ENCODE results near the gene LRRC14B.

DNA sequence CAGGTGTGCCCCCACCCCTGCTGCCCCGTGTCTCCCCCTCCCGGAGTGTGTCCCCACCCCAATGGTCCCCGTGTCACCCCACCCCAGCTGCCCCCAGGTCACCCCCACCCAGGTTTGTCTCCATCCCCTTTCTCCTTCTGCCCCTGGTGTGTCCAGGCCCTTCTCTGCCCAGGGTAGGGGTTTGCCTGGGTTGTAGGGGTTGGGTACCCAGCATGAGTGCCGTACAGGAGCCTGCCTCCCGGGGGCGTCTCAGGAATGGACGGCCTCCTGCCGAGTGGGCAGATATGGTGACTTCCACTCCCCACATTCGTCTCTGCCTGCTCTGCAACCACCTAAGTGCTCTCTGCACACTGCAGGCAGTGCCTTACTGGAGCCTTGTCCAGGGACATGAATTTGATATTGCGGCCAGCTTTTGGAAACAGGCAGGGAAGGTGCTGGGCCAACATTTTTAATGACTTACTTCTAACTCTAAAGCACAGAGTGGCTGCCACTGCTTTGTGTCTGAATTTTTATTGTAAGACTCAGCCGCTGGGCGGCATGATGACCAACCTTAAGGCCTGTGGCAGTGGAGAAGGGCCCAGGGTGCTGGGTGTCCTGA lies 6.7 kb downstream of the LRRC14B start:
- TF ChIP-seq, protein P1, sequence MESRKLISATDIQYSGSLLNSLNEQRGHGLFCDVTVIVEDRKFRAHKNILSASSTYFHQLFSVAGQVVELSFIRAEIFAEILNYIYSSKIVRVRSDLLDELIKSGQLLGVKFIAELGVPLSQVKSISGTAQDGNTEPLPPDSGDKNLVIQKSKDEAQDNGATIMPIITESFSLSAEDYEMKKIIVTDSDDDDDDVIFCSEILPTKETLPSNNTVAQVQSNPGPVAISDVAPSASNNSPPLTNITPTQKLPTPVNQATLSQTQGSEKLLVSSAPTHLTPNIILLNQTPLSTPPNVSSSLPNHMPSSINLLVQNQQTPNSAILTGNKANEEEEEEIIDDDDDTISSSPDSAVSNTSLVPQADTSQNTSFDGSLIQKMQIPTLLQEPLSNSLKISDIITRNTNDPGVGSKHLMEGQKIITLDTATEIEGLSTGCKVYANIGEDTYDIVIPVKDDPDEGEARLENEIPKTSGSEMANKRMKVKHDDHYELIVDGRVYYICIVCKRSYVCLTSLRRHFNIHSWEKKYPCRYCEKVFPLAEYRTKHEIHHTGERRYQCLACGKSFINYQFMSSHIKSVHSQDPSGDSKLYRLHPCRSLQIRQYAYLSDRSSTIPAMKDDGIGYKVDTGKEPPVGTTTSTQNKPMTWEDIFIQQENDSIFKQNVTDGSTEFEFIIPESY (IDR thresholded peaks at IDR 0.05; ENCODE audit: borderline replicate concordance, low read depth), result no peak
- TF ChIP-seq, protein P2, sequence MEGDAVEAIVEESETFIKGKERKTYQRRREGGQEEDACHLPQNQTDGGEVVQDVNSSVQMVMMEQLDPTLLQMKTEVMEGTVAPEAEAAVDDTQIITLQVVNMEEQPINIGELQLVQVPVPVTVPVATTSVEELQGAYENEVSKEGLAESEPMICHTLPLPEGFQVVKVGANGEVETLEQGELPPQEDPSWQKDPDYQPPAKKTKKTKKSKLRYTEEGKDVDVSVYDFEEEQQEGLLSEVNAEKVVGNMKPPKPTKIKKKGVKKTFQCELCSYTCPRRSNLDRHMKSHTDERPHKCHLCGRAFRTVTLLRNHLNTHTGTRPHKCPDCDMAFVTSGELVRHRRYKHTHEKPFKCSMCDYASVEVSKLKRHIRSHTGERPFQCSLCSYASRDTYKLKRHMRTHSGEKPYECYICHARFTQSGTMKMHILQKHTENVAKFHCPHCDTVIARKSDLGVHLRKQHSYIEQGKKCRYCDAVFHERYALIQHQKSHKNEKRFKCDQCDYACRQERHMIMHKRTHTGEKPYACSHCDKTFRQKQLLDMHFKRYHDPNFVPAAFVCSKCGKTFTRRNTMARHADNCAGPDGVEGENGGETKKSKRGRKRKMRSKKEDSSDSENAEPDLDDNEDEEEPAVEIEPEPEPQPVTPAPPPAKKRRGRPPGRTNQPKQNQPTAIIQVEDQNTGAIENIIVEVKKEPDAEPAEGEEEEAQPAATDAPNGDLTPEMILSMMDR (IDR thresholded peaks at IDR 0.05), result no peak
- TF ChIP-seq MXI1 (IDR thresholded peaks at IDR 0.05; ENCODE audit: low read depth, low read length) (no peak), TCF12 (IDR thresholded peaks at IDR 0.05) (no peak), JUND (IDR thresholded peaks at IDR 0.05) (no peak)
- TF ChIP-seq, protein P3, sequence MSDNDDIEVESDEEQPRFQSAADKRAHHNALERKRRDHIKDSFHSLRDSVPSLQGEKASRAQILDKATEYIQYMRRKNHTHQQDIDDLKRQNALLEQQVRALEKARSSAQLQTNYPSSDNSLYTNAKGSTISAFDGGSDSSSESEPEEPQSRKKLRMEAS (IDR thresholded peaks at IDR 0.05; ENCODE audit: low read depth), result no peak
- TF ChIP-seq, protein P4, sequence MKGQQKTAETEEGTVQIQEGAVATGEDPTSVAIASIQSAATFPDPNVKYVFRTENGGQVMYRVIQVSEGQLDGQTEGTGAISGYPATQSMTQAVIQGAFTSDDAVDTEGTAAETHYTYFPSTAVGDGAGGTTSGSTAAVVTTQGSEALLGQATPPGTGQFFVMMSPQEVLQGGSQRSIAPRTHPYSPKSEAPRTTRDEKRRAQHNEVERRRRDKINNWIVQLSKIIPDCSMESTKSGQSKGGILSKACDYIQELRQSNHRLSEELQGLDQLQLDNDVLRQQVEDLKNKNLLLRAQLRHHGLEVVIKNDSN (IDR thresholded peaks at IDR 0.05; ENCODE audit: borderline replicate concordance, low read depth), result no peak
